Measurements from ENCODE around the gene SEMA3E.

The SEMA3E gene

GRCh38 chr7:83447681-83448080 is 201.3 kb downstream of the SEMA3E start:
- Histone ChIP-seq H3K4me3 (ENCODE audit: low read length, poor library complexity, severe bottlenecking) (no peak overlapping the region), H3K9ac (ENCODE audit: low read depth, low read length, poor library complexity, severe bottlenecking) (no peak overlapping the region), H3K4me1 (ENCODE audit: insufficient read depth, low read length, poor library complexity, severe bottlenecking) (no peaks in the 10 kb centered on the region), H4K20me1 (ENCODE audit: insufficient read depth, low read length, poor library complexity, severe bottlenecking) (no peaks in the 10 kb centered on the region), H3K36me3 (ENCODE audit: insufficient read depth, low read length) (no peaks in the 10 kb centered on the region), H3F3A (ENCODE audit: low read depth) (no peaks in the 10 kb centered on the region), H3K4me2 (ENCODE audit: low read depth, low read length, poor library complexity, severe bottlenecking) (no peak overlapping the region), H3K9me3 (ENCODE audit: insufficient read depth, low read depth, low read length) (no peaks in the 10 kb centered on the region), H2AFZ (ENCODE audit: low read length) (no peak overlapping the region), H3K9me2 (replicated peaks; ENCODE audit: low read depth, low read length) (no peaks in the 10 kb centered on the region), H3K27me3 (ENCODE audit: insufficient read depth, low read length, poor library complexity, severe bottlenecking) (no peaks in the 10 kb centered on the region), H3K79me2 (ENCODE audit: insufficient read depth, low read length) (no peaks in the 10 kb centered on the region)
- TF ChIP-seq EZH2phosphoT487 (IDR thresholded peaks at IDR 0.05; ENCODE audit: borderline replicate concordance) (no peak), CTCF (conservative IDR thresholded peaks at IDR 0.05; ENCODE audit: low read length) (no peak)

DNA sequence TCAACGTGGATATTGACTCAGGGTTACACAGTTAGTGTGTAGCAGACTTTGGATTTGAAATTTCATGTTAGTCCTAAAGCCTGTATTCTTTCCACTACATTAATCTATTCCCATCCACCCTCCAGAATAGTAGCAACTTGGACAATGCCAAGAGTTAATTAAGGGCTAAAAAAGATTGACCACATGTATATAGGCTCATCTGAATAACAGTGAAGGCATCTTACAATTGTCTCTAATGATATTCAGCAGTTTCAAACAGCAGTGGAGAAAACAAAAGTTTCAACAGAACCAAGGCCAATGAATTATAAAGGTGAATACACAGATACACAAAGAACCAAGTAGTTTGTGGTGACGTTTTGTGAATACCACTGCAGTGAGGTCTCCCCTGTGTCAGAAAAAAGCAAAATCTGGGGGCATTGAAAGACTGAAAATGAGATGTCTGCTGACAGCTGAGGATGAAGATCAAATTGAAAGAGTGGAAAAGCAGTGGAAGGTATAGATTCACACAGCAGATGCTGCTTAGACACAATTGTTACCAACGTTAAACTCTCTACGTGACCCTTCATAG is 202.8 kb downstream of the SEMA3E start:
- no peak overlapping the region for H3K4me2 ChIP-seq (ENCODE audit: low read depth, low read length, poor library complexity, severe bottlenecking)

GRCh38 chr7:83442911-83443310 is 206.0 kb downstream of the SEMA3E start:
- Histone ChIP-seq H4K20me1 (ENCODE audit: insufficient read depth, low read length, poor library complexity, severe bottlenecking) (no peaks in the 10 kb centered on the region), H3K4me1 (ENCODE audit: insufficient read depth, low read length, poor library complexity, severe bottlenecking) (no peaks in the 10 kb centered on the region), H3K4me3 (ENCODE audit: low read length, poor library complexity, severe bottlenecking) (no peak overlapping the region), H3F3A (ENCODE audit: low read depth) (no peaks in the 10 kb centered on the region), H3K36me3 (ENCODE audit: insufficient read depth, low read length) (no peaks in the 10 kb centered on the region), H2AFZ (ENCODE audit: low read length) (no peak overlapping the region), H3K9ac (ENCODE audit: low read depth, low read length, poor library complexity, severe bottlenecking) (no peak overlapping the region), H3K79me2 (ENCODE audit: insufficient read depth, low read length) (no peaks in the 10 kb centered on the region), H3K4me2 (ENCODE audit: low read depth, low read length, poor library complexity, severe bottlenecking) (no peak overlapping the region), H3K9me2 (replicated peaks; ENCODE audit: low read depth, low read length) (no peaks in the 10 kb centered on the region), H3K27me3 (ENCODE audit: insufficient read depth, low read length, poor library complexity, severe bottlenecking) (no peaks in the 10 kb centered on the region), H3K9me3 (ENCODE audit: insufficient read depth, low read depth, low read length) (no peaks in the 10 kb centered on the region)
- TF ChIP-seq EZH2phosphoT487 (IDR thresholded peaks at IDR 0.05; ENCODE audit: borderline replicate concordance) (no peak), CTCF (conservative IDR thresholded peaks at IDR 0.05; ENCODE audit: low read length) (no peak)

More for the DNA sequence above, 202.8 kb downstream of the SEMA3E start:
- no peaks in the 10 kb centered on the region for H3F3A ChIP-seq (ENCODE audit: low read depth)
- H4K20me1 ChIP-seq (ENCODE audit: insufficient read depth, low read length, poor library complexity, severe bottlenecking): no peaks in the 10 kb centered on the region
- H3K4me1 ChIP-seq (ENCODE audit: insufficient read depth, low read length, poor library complexity, severe bottlenecking): no peaks in the 10 kb centered on the region
- H3K79me2 ChIP-seq (ENCODE audit: insufficient read depth, low read length): no peaks in the 10 kb centered on the region
- H3K27me3 ChIP-seq (ENCODE audit: insufficient read depth, low read length, poor library complexity, severe bottlenecking): no peaks in the 10 kb centered on the region
- no peaks in the 10 kb centered on the region for H3K9me3 ChIP-seq (ENCODE audit: insufficient read depth, low read depth, low read length)
- no peak overlapping the region for H2AFZ ChIP-seq (ENCODE audit: low read length)
- no peaks in the 10 kb centered on the region for H3K9me2 ChIP-seq (replicated peaks; ENCODE audit: low read depth, low read length)
- TF ChIP-seq EZH2phosphoT487 (IDR thresholded peaks at IDR 0.05; ENCODE audit: borderline replicate concordance) (no peak), CTCF (conservative IDR thresholded peaks at IDR 0.05; ENCODE audit: low read length) (no peak)
- no peak overlapping the region for H3K9ac ChIP-seq (ENCODE audit: low read depth, low read length, poor library complexity, severe bottlenecking)
- no peak overlapping the region for H3K4me3 ChIP-seq (ENCODE audit: low read length, poor library complexity, severe bottlenecking)
- H3K36me3 ChIP-seq (ENCODE audit: insufficient read depth, low read length): no peaks in the 10 kb centered on the region
